Femur (tissue), 1 donor: Measurements from ENCODE around the gene FAM185A.
"Not testable (repeated sequence)": the region's sequence is repeated elsewhere in the genome, so short reads cannot be mapped to it uniquely, and the experiment has no call there.

ENCODE experiments used
- DNase-seq: peaks from one replicate; pipeline ENCODE4 v3.0.0-alpha.2; 2017

FAM185A gene

GRCh38 chr7:102748605-102749444 is at the start of gene FAM185A:
FAM185A (plus strand) TSS chr7:102748999; CDS start chr7:102749208, 209 bp downstream.
- peak; percentile 99 for DNase-seq

DNA sequence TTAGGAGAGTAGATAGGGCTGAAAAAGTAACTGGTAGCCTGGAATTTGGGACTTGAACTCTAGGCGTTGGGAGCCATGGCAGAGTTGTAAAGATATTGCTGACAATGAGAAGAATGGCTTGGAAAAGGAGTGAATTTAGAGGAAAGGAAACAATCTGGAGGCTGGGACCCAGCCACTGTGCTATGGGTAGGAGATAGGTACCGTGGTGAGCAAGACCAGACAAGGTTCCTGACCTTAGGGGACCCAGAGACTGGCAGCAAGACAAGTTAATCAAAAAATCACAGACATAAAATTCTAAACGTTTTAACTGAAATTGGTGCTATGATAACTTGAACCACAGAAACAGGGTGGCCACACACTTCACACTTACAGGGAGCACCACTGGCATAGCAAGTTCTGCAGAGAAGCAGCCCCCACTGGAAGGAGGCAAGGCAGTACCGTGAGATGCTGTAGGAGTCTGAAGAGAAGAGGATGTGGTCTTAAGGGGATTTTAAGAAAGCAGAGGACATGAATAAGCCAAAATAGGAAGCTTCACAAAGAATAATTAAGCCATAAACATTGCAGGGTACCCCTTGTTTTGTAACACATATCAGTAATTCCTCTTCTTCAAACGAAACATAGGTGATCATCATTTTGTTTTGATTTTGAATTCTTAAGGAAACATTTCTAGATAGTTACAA is 35.6 kb upstream of the FAM185A start:
- not testable (repeated sequence) for DNase-seq

DNA sequence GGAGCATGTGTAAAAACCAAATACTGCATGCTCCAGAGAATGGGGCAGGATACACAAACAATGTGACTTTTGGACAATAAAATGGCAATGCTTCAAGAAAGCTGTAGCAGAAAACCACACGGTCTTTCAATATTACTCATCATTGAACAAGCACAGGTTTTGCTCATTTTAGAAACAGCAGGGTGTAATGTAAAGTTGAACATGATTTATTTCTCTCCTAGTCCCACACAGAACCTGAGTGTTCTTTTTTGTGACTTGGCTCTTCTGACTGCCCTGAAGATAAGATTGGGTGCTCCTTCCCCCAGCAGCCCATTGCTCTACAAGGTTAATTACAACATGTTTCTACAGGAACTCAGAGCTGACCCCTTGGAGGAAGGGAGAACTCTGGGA is 35.1 kb upstream of the FAM185A start:
- not testable (repeated sequence) for DNase-seq

DNA sequence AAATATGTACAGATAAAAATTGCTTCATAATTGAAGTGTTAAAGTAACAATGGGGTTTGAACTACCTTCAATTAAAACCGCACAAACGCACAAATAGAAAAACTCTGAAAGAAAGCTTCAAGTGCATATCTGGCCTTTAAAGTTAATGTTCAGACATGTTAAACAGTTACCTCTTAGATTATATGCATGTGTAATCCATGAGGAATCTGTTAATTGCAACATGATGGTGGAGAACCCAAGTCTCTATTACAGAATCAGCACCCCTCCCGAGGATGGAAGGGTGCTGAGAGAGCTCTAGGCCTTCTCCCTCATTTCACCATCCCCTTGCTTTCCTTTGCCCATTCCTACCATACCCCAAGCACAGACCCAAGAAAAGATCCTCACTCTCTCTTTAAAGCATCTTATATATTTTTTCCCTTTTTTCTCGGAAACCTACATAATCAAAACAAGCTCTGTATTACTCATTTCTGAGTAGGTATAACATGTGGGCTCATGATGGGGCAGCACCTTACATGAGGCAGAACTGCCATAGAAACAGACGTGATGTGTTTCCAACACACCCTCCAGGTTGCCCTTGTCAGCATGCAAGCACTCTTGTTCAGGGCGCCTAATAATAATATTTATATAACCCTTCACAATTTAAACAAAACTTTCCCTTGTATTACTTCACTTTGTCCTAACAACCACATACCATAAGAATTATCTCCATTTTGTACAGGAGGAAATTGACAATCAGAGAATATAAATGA is 33.9 kb upstream of the FAM185A start:
- not testable (repeated sequence) for DNase-seq

- not testable (repeated sequence) for DNase-seq
Measured at GRCh38 chr7:102715718-102716117, 33.1 kb upstream of the FAM185A start.

DNA sequence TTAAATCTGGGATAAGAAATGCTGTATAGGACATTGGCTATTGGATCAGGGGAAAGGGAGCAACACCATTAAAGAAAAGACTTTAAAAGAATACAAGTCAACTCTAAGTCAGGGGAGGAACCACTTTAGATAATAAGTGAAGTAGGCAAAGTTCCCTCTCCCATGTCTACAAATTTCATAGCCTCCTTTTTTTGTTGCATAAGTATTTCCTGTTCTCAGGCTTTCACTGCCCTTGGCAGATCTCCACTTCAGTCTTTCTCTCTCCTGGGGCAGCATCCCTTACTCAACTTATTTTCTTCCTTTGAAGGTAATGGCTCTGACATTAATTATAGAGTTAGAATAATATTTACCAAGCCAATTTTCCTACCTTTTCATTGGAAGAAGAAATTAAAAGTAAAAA is 30.3 kb upstream of the FAM185A start:
- DNase-seq, result not testable (repeated sequence)

GRCh38 chr7:102726170-102726569 is 22.6 kb upstream of the FAM185A start:
- not testable (repeated sequence) for DNase-seq

DNA sequence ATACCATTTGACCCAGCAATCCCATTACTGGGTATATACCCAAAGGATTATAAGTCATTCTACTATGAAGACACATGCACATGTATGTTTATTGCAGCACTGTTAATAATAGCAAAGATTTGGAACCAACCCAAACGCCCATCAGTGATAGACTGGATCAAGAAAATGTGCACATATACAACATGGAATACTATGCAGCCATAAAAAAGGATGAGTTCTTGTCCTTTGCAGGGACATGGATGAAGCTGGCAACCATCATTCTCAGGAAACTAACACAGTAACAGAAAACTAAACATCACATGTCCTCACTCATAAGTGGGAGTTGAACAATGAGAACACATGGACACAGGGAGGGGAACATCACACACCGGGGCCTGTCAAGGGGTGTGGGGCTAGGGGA is 19.1 kb upstream of the FAM185A start:
- DNase-seq, result not testable (repeated sequence)

GRCh38 chr7:102730431-102730830 is 18.4 kb upstream of the FAM185A start:
- not testable (repeated sequence) for DNase-seq

DNA sequence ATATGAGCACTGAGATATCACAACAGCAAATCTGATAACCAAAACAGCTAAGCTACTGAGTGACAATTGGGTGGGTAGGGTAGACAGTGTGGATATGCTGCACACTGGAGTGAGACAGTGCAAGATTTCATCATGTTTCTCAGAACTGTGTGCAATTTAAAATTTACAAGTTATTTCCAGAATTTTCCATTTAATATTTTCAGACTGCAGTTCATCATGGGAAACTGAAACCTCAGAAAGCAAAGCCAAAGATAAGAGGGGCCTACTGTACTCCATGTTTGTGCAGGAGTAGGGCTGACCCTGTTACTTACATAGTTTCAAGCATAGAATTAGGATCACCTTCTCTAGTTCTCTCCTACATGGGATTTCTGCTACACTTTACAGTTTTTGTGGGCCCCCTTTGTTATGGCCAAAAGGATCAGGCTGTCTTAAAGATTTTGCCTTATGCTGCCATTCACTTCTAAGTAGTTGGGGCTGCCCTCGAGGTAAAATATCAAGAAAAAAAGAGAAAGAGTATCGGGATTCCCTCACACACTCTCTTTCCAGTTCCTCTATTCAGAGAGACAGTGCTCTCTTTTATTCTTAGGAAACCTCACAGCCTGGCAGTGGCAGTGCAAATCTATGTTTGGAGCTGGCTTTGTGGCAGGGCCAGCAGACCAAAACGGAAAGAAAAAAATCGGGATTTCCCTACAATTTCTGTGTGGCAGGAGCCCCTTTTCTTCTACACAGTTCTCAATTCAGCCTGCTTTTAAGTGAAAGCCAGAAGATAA is 6.6 kb upstream of the FAM185A start:
- not testable (repeated sequence) for DNase-seq

- not testable (repeated sequence) for DNase-seq
Measured at GRCh38 chr7:102743861-102744260, 4.9 kb upstream of the FAM185A start.

GRCh38 chr7:102745494-102746288 is 3.1 kb upstream of the FAM185A start:
- not testable (repeated sequence) for DNase-seq

DNA sequence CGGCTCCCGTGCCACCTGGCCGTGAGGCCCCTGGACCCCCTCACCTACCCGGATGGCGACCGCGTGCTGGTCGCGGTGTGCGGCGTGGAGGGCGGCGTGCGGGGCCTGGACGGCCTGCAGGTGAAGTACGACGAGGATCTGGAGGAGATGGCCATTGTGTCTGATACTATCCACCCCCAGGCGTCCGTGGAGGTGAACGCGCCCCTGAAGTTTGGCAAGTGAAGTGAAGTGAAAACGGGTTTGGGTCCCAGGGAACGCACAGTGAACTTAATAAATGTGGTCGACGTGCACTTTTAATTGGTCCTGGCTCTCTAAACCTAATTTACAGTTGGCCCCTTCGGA is 617 bp downstream of the FAM185A start:
- not testable (repeated sequence) for DNase-seq

- not testable (repeated sequence) for DNase-seq
Measured at GRCh38 chr7:102758227-102758626, 9.4 kb downstream of the FAM185A start.

DNA sequence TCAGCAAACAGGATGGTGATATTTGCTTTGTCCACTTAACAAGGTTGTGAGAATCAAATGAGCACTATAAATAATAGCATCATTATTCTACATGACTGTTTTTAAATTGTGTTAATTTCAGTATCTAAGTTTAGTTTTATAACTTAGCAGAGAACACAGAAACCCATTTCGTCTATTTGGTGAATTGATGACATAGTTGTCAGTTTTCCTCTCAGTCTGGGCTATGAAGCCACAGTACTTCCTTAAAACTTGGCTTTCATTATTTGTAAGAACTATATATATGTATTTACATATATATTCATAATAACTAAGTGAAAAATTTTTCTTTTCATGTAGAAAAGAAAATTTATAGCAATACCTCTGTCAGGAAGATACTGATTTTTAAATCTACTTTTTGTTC is 11.1 kb downstream of the FAM185A start:
- DNase-seq, result not testable (repeated sequence)

GRCh38 chr7:102761234-102761633 is 12.4 kb downstream of the FAM185A start:
- not testable (repeated sequence) for DNase-seq

GRCh38 chr7:102763295-102763905 is 14.6 kb downstream of the FAM185A start:
- DNase-seq, result peak; percentile 24

DNA sequence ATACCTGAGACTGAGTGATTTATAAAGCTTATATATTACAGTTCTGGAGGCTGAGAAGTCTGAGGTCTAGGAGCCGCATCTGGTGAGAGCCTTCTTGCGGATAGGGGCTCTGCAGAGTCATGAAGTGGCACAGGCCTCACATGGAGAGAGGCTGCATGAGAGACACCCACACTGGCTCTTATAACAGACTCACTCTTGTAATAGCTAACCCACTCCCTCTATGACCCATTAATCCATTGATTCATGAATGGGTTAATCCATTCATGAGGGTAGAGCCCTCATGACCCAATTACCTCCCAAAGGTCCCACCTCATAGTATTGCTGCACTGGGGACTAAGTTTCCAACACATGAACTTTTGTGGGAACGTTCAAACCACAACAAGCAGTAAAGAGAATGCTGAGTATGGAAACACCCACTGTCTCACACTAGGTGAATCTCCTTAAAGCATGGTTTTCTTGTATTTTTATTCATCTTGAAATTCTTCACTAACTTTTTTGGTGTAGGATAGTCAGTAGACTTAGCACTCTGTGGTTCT is 20.9 kb downstream of the FAM185A start:
- DNase-seq, result not testable (repeated sequence)

- DNase-seq, result not testable (repeated sequence)
Measured at GRCh38 chr7:102770467-102770866, 21.7 kb downstream of the FAM185A start.

GRCh38 chr7:102776217-102776616 is 27.4 kb downstream of the FAM185A start:
- DNase-seq, result not testable (repeated sequence)

DNA sequence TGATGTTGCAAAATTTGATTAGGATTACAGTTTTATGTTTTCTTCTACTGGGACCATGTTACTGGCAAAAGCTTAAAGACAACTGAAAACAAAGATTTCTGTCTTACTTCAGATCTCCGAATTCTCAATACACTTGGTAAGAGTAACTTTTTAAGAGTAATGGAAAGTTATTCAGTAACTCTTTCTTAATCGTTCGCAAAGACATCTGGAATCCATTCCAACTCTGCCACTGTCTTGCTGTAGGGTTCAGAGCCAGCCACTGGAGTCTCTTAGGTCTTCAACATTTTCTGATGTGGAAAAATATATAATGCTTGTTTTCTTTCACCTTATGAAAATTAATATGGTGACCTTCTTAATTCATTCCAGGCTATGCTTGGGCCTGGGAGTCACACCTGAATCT is 29.9 kb downstream of the FAM185A start:
- not testable (repeated sequence) for DNase-seq
